ENCODE results near the gene KIF7.

The KIF7 gene

GRCh38 chr15:89671687-89672086, 16.4 kb upstream of the KIF7 start:
- in situ Hi-C loops (cut with MboI; ENCODE audit: low sequenced_read_pairs): no loop called here

- in situ Hi-C loops (cut with MboI; ENCODE audit: low sequenced_read_pairs): no loop called here
Measured at GRCh38 chr15:89670971-89671560, 15.8 kb upstream of the KIF7 start.

- in situ Hi-C loops (cut with MboI; ENCODE audit: low sequenced_read_pairs): no loop called here
Measured at GRCh38 chr15:89669941-89670340, 14.7 kb upstream of the KIF7 start.

GRCh38 chr15:89669309-89669865, 14.1 kb upstream of the KIF7 start:
- in situ Hi-C loops (cut with MboI; ENCODE audit: low sequenced_read_pairs): no loop called here

GRCh38 chr15:89668171-89668570, 12.9 kb upstream of the KIF7 start:
- in situ Hi-C loops (cut with MboI; ENCODE audit: low sequenced_read_pairs): no loop called here

- in situ Hi-C loops (cut with MboI; ENCODE audit: low sequenced_read_pairs): no loop called here
Measured at GRCh38 chr15:89667706-89667960, 12.4 kb upstream of the KIF7 start.

GRCh38 chr15:89666858-89667705, 11.8 kb upstream of the KIF7 start:
- in situ Hi-C loops (cut with MboI; ENCODE audit: low sequenced_read_pairs): no loop called here

- in situ Hi-C loops (cut with MboI; ENCODE audit: low sequenced_read_pairs): no loop called here
Measured at GRCh38 chr15:89666184-89666857, 11.1 kb upstream of the KIF7 start.

GRCh38 chr15:89665449-89666181, 10.3 kb upstream of the KIF7 start:
- in situ Hi-C loops (cut with MboI; ENCODE audit: low sequenced_read_pairs): no loop called here

- in situ Hi-C loops (cut with MboI; ENCODE audit: low sequenced_read_pairs): no loop called here
Measured at GRCh38 chr15:89664441-89665350, 9.4 kb upstream of the KIF7 start.

GRCh38 chr15:89662893-89663626, 7.8 kb upstream of the KIF7 start:
- in situ Hi-C loops (cut with MboI; ENCODE audit: low sequenced_read_pairs): no loop called here

- in situ Hi-C loops (cut with MboI; ENCODE audit: low sequenced_read_pairs): no loop called here
Measured at GRCh38 chr15:89660556-89660955, 5.3 kb upstream of the KIF7 start.

- in situ Hi-C loops (cut with MboI; ENCODE audit: low sequenced_read_pairs): no loop called here
Measured at GRCh38 chr15:89659295-89659694, 4.0 kb upstream of the KIF7 start.

- in situ Hi-C loops (cut with MboI; ENCODE audit: low sequenced_read_pairs): no loop called here
Measured at GRCh38 chr15:89657686-89658200, 2.5 kb upstream of the KIF7 start.

GRCh38 chr15:89656116-89656815, 999 bp upstream of the KIF7 start:
- in situ Hi-C loops (cut with MboI; ENCODE audit: low sequenced_read_pairs): no loop called here

- in situ Hi-C loops (cut with MboI; ENCODE audit: low sequenced_read_pairs): no loop called here
Measured at GRCh38 chr15:89654301-89654761, 936 bp downstream of the KIF7 start.

GRCh38 chr15:89653578-89653977, 1.7 kb downstream of the KIF7 start:
- in situ Hi-C loops (cut with MboI; ENCODE audit: low sequenced_read_pairs): no loop called here

- in situ Hi-C loops (cut with MboI; ENCODE audit: low sequenced_read_pairs): no loop called here
Measured at GRCh38 chr15:89652666-89653065, 2.6 kb downstream of the KIF7 start.

- in situ Hi-C loops (cut with MboI; ENCODE audit: low sequenced_read_pairs): no loop called here
Measured at GRCh38 chr15:89652131-89652530, 3.1 kb downstream of the KIF7 start.

Measured in HL-60/S4 treated with phorbol 12-myristate 13-acetate at 8.2 ng/mL for 4 days and 3 days (cell line).